Heart left ventricle (tissue), 13 donors: ENCODE measurements around the gene RALGPS1.

ENCODE experiments used
- POLR2A ChIP-seq, 2 donors: fragments of 450-650 bp; IDR thresholded peaks; one replicate each; pipeline ENCODE4 v1.6.1; 2017; ENCODE audit warnings: antibody characterized with exemption in 2 of 2, mild to moderate bottlenecking in 2 of 2, moderate library complexity in 2 of 2
- TF ChIP-seq, protein P1 (sequence below), 12 donors: fragments of 200-600 bp; sonication (generic) in 4 of 12; IDR thresholded peaks; one replicate each; pipeline versions ENCODE4 v1.5.0 to v1.8.0; 2018 to 2022; ENCODE audit warnings: antibody characterized with exemption in 12 of 12, mild to moderate bottlenecking in 5 of 12
- donor health status: ischemic (EF 13 %, LVEDD 7.1; RV severe dilation, severe dysfunction).
- donor health status: DM: no; HTN: yes; CAD: no.
- donor health status: DM: no; HTN: no; CAD: no.
- donor health status: ischemic (EF 25% LVEDD 6.9; RV normal size, moderate dysfunction).
- donor health status: ischemic (EF 25% LVEDD 5.7; RV mildly dilated, moderate dysfunction).
- donor health status: ischemic (EF 35%, LVEDD 5.7; RV mildly dilated, moderate dysfunction).
- donor health status: nonischemic (EF 11% LVEDD 7.7; RV severe dilation, severe dysfunction).
- donor health status: DM: yes; HTN: yes; CAD: no.
- donor health status: PGD.
- donor health status: ischemic (EF 29% LVEDD 5.4; RV normal size, mild dysfunction).
- donor health status: nonischemic (EF 23%, LVEDD 6.1; RV moderate dilation, normal function).

DNA sequence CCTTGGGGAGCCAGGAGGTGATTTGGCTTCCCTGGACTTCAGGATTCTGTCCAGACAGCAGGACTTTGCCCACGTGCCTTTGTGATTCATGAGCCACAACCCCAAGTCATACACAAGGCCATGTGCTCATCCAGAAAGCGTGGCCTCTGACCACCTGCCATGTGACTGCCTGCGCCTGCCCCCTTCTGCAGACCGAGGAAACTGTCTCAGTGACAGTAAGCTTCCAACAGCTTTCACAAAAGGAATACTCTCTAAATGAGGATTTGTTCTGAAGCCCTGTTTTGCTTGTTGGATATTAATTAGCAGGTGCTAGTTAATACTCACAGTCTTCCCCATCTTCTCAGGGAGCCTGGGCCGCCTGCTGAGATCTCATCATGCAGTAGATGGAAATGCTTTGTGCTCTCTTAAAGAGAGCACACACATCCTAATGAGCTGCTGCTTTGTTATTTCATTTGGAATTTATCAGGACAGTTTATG is 244.8 kb downstream of the RALGPS1 start:
- TF ChIP-seq, protein P1, sequence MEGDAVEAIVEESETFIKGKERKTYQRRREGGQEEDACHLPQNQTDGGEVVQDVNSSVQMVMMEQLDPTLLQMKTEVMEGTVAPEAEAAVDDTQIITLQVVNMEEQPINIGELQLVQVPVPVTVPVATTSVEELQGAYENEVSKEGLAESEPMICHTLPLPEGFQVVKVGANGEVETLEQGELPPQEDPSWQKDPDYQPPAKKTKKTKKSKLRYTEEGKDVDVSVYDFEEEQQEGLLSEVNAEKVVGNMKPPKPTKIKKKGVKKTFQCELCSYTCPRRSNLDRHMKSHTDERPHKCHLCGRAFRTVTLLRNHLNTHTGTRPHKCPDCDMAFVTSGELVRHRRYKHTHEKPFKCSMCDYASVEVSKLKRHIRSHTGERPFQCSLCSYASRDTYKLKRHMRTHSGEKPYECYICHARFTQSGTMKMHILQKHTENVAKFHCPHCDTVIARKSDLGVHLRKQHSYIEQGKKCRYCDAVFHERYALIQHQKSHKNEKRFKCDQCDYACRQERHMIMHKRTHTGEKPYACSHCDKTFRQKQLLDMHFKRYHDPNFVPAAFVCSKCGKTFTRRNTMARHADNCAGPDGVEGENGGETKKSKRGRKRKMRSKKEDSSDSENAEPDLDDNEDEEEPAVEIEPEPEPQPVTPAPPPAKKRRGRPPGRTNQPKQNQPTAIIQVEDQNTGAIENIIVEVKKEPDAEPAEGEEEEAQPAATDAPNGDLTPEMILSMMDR (IDR thresholded peaks at IDR 0.05) = peak in 5 of 12 donors; percentile 11 to 48 (median 29)
- TF ChIP-seq POLR2A (IDR thresholded peaks at IDR 0.05) = no peak
